NCI-H1105 treated with DMSO at 0.1 percent for 48 hours (cell line): ENCODE measurements around the gene TMPO.
A peak's percentile ranks its signal among the peaks of the same experiment; 100 is the strongest.
"Not testable (repeated sequence)": the region's sequence is repeated elsewhere in the genome, so short reads cannot be mapped to it uniquely, and the experiment has no call there.

Experiments
- DNase-seq: peaks from one replicate; lab custom pipeline; 2025; lab: John Stamatoyannopoulos, UW

The TMPO gene

DNA sequence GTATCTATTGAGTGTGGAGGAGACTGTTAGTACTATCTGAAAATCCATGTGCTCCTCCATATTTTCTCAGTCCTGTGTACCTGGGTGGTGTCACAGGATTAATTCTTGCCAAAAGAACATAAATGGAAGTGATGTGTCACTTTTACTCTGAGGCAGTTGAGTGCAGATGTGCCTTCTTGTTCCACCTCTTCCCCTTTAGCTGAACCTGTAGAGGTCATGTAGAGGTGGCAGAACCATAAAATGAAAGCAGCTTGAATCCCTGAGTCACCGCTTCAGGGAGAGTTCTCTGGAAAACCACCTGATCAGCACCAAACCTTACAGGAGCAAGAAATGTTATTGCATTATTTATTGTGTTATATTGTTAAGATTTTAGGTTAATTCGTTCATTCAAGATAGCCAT is 63.4 kb downstream of the TMPO start:
- no peak for DNase-seq

DNA sequence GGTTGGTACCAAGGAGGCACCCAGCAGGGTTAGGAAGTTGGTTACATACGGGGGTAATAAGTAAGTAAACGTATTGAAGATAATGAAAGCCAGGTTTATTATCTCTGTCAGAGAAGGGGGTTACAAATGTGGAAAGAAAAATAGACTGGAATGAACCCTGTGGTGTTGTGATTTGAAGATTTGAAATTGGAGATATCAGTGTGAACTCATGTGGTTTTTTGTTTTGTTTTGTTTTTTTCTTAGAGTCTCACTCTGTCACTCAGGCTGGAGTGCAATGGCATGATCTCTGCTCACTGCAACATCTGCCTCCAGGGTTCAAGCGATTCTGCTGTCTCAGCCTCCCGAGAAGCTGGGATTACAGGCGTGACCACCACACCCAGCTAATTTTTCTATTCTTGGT is 64.0 kb downstream of the TMPO start:
- DNase-seq: no peak

DNA sequence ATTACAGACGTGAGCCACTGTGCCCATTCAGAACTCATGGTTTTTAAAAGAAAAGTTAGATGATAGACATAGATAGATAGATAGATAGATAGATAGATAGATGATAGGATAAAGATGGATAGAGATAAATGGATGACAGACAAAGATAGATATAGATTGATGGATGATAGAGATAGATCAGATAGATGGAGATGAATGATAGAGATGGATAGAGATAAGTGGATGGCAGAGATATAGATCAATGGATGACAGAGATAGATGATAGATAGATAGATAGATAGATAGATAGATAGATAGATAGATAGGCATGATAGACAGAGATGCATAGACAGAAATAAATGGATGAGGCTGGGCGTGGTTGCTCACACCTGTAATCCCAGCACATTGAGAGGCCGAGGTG is 64.4 kb downstream of the TMPO start:
- no peak for DNase-seq

DNA sequence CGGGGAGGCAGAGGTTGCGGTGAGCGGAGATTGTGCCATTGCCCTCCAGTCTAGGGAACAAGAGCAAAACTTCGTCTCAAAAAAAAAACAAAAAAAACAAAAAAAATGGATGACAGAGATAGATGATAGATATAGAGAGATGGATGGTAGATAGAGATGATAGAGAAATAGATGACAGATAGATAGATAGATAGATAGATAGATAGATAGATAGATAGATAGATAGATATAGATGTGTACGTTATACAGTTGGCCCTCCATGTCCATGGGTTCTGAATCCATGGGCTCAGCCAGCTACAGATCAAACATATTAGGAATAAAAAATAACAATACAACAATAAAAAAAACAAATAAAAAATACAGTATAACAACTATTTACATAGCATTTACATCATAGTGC is 65.3 kb downstream of the TMPO start:
- no peak for DNase-seq

DNA sequence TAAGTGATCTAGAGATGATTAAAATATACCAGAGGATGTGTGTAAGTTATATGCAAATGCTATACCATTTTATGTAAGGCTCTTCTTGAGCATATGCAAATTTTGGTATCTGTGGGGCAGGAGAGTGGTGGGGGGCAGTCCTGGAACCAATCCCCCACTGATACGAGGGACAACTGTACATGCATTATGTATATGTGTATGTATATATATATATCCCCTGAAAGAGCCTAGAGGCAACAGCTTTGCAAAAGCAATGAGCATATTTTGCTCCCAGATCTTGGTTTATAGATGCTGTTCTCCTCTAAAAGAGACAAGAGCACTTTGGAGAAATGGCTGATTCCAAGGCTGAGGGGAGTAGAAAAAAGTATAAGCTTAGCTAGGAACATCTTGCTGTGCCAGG is 65.7 kb downstream of the TMPO start:
- no peak for DNase-seq

DNA sequence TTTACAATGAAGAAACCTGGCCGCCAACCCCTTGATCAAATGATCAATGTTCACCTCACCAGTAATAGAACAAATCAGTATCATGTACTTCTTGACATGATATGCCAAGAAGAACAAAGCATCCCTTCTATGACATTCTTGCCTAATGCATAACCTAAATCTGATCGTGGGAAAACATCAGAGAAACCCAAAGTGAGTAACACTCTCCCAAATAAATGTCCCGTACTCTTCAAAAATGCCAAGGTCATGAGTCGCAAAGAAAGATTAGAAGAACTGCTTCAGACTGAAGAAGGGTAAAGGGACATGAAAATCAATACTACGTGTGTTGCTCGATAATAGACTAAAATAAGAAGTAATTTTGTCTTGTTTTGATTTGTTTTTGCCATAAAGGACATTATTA is 66.7 kb downstream of the TMPO start:
- DNase-seq: no peak

DNA sequence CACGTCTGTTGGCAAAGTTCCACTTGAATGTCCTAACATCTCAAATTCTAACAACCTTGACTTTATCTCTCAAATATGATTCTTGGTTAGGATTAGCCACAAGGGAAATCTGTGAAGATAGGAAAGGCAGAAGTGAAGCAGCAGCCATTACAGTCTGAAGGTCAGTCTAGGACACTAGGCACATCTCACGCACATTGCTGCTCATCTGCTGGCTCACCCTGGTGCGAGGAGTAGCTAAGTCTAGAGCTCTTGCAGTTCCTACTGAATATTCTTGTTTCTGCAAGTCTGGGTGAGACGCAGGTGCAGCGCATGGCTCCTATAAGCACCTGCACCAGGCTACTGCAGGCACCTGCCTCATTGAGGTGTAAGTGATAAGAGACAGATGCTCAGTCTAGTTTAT is 71.7 kb downstream of the TMPO start:
- DNase-seq: peak; percentile 66

DNA sequence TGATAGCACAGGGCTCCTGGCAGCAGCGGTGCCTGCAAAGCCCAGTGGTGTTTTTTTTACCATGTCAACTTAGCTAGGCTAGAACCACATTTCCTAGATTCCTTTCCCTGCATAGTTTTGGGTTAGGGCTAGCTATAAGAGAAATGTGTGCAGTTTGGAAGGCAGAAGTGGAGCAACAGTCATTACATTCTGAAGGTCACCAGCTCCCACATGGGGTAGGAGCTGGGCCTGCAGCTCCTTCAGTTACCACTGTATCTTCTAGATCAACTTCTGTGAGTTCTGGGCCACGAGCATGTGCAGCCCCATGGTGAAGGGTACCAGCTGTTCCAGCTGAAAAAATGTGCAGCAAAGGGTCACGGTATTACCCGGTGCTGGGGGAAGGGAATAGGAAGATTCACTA is 75.8 kb downstream of the TMPO start:
- no peak for DNase-seq

DNA sequence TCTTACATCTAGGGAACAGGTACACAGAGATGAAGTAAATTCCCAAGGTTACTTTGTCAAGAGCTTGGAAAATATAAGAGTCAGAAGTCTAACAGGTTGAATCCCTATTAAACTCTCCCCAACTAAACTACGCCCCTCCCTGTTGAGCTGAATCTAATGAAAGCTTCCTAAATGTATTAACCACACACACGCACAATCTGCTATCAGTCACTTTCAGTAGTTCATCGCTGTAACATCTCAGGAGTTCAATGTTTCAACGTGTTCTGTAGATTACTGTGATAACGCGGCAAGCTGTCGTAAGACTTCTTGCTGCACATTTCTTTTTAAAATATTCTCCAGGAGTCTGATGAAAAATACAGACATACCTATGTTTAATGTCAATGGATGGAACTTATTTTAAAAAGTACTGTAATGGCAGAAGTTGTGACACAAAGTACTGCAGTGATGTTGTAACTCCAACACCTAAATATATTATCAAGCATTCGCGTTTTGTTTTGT is 77.5 kb downstream of the TMPO start:
- no peak for DNase-seq

DNA sequence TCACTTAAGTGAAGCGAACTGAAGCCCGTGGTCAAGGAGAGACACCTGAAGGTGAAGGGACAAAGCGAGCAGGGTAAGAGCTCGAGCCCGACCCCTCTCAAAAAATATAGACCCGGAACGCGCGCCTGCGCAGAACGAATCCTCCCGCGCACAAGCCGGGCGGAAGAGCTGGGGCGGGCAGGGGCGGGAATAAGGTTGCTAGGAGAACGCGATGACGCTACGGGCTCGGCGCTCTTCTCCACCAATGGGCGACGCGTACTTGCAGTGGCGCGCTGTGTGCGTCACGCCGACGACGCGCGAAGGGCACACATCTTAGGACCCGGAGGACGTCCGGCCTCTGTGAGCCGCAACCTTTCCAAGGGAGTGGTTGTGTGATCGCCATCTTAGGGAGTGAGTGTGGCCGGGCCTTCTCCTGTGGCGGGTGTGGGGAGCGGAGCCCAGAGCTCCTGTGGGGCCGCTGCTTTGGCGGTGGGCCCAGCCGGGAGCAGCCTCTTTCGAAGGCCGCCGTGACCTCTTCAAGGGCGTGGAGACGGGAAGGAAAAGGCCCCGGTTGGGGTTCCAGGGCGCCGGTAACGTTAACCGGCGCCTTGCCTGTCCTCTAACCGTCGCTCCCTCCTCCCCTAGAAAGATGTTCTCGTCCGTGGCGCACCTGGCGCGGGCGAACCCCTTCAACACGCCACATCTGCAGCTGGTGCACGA is 78.1 kb downstream of the TMPO start, which contains the start of gene SLC25A3:
Gene SLC25A3 (plus strand): TSS at position 336 of the 699 bp plus-strand sequence. CDS start 293 bp downstream, at position 629.
- DNase-seq: peak; percentile 97

DNA sequence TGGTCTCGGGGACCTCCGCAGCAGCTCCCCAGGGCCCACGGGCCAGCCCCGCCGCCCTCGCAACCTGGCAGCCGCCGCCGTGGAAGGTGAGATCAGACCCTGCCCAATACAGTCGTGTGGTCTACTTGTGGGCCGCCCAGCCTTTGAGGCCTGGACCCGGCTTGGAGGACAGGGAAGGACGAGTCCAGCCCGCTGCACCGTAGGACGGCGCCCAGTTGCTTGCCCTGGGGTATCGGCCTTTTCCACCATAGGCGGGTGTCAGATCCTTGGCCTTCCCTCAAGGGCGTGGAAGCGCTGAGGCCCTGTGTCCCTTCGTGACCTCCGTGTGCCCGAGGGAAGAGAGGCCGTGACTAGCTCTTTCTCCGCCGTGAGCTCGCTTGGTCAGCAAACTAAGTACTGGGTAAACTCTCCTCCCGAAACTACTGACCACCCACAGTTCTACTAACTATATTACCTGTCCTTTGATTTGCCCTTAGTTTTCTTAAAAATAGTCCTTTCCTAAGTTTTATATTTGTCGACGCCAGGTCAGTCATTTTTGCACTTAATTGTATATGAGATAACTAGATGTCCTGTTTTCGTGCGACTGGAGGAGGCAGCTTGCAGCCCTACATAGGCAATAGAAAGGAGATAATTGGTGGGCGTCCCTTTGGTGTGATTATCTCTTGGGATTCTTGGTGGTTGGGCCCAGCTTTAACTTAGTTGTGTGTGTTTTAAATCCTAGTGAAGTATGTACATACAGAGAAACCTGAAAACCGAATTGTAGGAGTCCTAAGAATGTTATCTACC is 78.9 kb downstream of the TMPO start:
- DNase-seq: peak; percentile 36

DNA sequence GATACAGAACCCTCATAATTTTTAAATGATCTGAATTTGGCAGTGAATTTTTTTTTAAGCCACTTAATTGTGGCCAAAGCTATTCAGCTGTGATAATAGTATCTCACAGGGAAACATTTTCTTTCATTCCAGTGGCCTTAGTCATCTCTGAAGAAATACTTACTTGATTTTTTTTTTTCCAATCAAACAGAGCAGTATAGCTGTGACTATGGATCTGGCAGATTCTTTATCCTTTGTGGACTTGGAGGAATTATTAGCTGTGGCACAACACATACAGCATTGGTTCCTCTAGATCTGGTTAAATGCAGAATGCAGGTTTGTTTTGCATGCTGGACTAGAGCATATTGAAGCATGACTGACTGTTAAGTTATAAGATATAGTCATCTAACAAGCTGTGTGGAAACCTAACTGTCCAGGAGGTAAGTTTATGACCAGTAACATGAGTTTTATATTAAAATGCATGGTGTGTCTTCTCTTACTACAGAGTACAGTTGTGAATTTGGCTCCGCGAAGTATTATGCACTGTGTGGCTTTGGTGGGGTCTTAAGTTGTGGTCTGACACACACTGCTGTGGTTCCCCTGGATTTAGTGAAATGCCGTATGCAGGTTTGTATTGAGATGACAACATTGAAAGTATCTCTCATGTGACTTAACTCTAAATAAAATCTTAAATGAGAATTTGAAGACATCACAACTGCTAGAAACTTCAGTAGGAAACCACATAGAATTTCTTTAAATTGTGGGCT is 80.0 kb downstream of the TMPO start:
- no peak for DNase-seq

DNA sequence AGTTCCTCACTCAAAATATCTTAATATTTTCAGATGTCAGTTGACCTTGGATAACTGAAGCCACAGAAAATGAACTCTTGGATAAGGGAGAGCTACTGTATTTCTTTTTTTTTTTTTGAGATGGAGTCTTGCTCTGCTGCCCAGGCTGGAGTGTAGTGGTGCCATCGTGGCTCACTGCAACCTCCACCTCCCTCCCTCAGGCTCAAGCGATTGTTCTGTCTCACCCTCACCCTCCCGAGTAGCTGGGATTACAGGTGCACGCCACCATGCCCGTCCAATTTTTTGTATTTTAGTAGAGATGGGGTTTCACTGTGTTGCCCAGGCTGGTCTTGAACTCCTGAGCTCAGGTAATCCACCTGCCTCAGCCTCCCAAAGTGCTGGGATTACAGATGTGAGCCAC is 81.9 kb downstream of the TMPO start:
- not testable (repeated sequence) for DNase-seq
